ENCODE measurements around the gene NUBPL.
A peak's percentile ranks its signal among the peaks of the same experiment; 100 is the strongest.

The NUBPL gene

GRCh38 chr14:31561155-31561846 is at the start of gene NUBPL:
Gene NUBPL (plus strand): TSS chr14:31561404. CDS start chr14:31561440, 36 bp downstream.
- peak; percentile 90 to 96 (median 93) for DNase-seq (ENCODE audit: low read depth in 2 of 3, low spot score in 1 of 3)

GRCh38 chr14:31527087-31527486 is 34.1 kb upstream of the NUBPL start:
- no peak for DNase-seq (ENCODE audit: low read depth in 2 of 3, low spot score in 1 of 3)

GRCh38 chr14:31527546-31527945 is 33.7 kb upstream of the NUBPL start:
- no peak for DNase-seq (ENCODE audit: low read depth in 2 of 3, low spot score in 1 of 3)

GRCh38 chr14:31529053-31529452 is 32.2 kb upstream of the NUBPL start:
- no peak for DNase-seq (ENCODE audit: low read depth in 2 of 3, low spot score in 1 of 3)

- no peak for DNase-seq (ENCODE audit: low read depth in 2 of 3, low spot score in 1 of 3)
Observed at GRCh38 chr14:31530136-31530535, 31.1 kb upstream of the NUBPL start.

- DNase-seq (ENCODE audit: low read depth in 2 of 3, low spot score in 1 of 3): no peak
Observed at GRCh38 chr14:31536201-31536960, 24.8 kb upstream of the NUBPL start.

GRCh38 chr14:31541702-31542101 is 19.5 kb upstream of the NUBPL start:
- DNase-seq (ENCODE audit: low read depth in 2 of 3, low spot score in 1 of 3): no peak

- DNase-seq (ENCODE audit: low read depth in 2 of 3, low spot score in 1 of 3): no peak
Observed at GRCh38 chr14:31543969-31544799, 17.0 kb upstream of the NUBPL start.

- DNase-seq (ENCODE audit: low read depth in 2 of 3, low spot score in 1 of 3): no peak
Observed at GRCh38 chr14:31544816-31545215, 16.4 kb upstream of the NUBPL start.

GRCh38 chr14:31545328-31545727 is 15.9 kb upstream of the NUBPL start:
- DNase-seq (ENCODE audit: low read depth in 2 of 3, low spot score in 1 of 3): no peak

- no peak for DNase-seq (ENCODE audit: low read depth in 2 of 3, low spot score in 1 of 3)
Observed at GRCh38 chr14:31549817-31550216, 11.4 kb upstream of the NUBPL start.

GRCh38 chr14:31550589-31550988 is 10.6 kb upstream of the NUBPL start:
- no peak for DNase-seq (ENCODE audit: low read depth in 2 of 3, low spot score in 1 of 3)

GRCh38 chr14:31556191-31556590 is 5.0 kb upstream of the NUBPL start:
- DNase-seq (ENCODE audit: low read depth in 2 of 3, low spot score in 1 of 3): no peak

- no peak for DNase-seq (ENCODE audit: low read depth in 2 of 3, low spot score in 1 of 3)
Observed at GRCh38 chr14:31559939-31560338, 1.3 kb upstream of the NUBPL start.

- DNase-seq (ENCODE audit: low read depth in 2 of 3, low spot score in 1 of 3): no peak
Observed at GRCh38 chr14:31560759-31561154, 447 bp upstream of the NUBPL start.

GRCh38 chr14:31564194-31564593 is 3.0 kb downstream of the NUBPL start:
- no peak for DNase-seq (ENCODE audit: low read depth in 2 of 3, low spot score in 1 of 3)

GRCh38 chr14:31566456-31566855 is 5.3 kb downstream of the NUBPL start:
- no peak for DNase-seq (ENCODE audit: low read depth in 2 of 3, low spot score in 1 of 3)

GRCh38 chr14:31567655-31568054 is 6.5 kb downstream of the NUBPL start:
- no peak for DNase-seq (ENCODE audit: low read depth in 2 of 3, low spot score in 1 of 3)

- no peak for DNase-seq (ENCODE audit: low read depth in 2 of 3, low spot score in 1 of 3)
Observed at GRCh38 chr14:31568161-31568560, 7.0 kb downstream of the NUBPL start.

GRCh38 chr14:31568671-31569070 is 7.5 kb downstream of the NUBPL start:
- DNase-seq (ENCODE audit: low read depth in 2 of 3, low spot score in 1 of 3): no peak

- DNase-seq (ENCODE audit: low read depth in 2 of 3, low spot score in 1 of 3): no peak
Observed at GRCh38 chr14:31572955-31573354, 11.8 kb downstream of the NUBPL start.

GRCh38 chr14:31576949-31577348 is 15.7 kb downstream of the NUBPL start:
- DNase-seq (ENCODE audit: low read depth in 2 of 3, low spot score in 1 of 3): no peak
